Fibroblast of villous mesenchyme (primary cell): ENCODE measurements around the gene WDR64. TPM values are rescaled to one million over a fixed set of nuclear protein-coding genes. Genes with fewer than 3 reads are reported as not detected.

ENCODE experiments used
- DNase-seq: peaks from one replicate; pipeline ENCODE4 v3.0.0-alpha.2; 2010; ENCODE audit warnings: low read depth
- H3K4me3 ChIP-seq: 2 replicates; pipeline ENCODE4 v1.5.1; 2011; ENCODE audit warnings: low read depth, mild to moderate bottlenecking, low read length
- total RNA-seq: library from RNA; depleted of rRNA; stranded (reverse); fragments of >200 nt; gene quantifications from 2 replicates; pipeline ENCODE4 v1.2.3, GENCODE V29; 2012
- TF ChIP-seq, protein P1 (sequence below): IDR thresholded peaks from 2 replicates; pipeline ENCODE4 v1.5.1; 2012; ENCODE audit warnings: low read depth, mild to moderate bottlenecking, low read length; ENCODE audit not compliant: insufficient read depth

Gene WDR64
- total RNA-seq, 1 donor, result not detected

DNA sequence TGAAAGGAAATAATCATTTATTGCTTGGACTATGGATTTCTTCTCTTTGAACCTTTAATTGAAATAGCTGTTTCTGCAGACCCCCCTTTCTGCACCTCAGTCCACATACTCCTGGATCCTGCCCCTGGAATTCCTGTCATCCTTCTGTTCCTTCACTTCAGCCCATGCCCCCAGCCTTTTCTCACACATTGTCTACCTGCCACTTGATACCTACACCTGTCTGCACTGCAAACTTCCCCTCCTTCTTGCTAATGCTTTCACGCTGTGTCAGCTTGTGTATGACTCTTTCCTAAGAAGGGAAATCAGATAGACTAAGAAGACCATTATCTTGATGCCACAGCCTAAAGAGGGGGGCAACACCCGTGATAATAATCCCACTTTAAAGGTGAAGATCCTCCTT is 115.7 kb downstream of the WDR64 start:
- H3K4me3 ChIP-seq, result no peak overlapping the region
- no peak for DNase-seq
- TF ChIP-seq, protein P1, sequence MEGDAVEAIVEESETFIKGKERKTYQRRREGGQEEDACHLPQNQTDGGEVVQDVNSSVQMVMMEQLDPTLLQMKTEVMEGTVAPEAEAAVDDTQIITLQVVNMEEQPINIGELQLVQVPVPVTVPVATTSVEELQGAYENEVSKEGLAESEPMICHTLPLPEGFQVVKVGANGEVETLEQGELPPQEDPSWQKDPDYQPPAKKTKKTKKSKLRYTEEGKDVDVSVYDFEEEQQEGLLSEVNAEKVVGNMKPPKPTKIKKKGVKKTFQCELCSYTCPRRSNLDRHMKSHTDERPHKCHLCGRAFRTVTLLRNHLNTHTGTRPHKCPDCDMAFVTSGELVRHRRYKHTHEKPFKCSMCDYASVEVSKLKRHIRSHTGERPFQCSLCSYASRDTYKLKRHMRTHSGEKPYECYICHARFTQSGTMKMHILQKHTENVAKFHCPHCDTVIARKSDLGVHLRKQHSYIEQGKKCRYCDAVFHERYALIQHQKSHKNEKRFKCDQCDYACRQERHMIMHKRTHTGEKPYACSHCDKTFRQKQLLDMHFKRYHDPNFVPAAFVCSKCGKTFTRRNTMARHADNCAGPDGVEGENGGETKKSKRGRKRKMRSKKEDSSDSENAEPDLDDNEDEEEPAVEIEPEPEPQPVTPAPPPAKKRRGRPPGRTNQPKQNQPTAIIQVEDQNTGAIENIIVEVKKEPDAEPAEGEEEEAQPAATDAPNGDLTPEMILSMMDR, result no peak

DNA sequence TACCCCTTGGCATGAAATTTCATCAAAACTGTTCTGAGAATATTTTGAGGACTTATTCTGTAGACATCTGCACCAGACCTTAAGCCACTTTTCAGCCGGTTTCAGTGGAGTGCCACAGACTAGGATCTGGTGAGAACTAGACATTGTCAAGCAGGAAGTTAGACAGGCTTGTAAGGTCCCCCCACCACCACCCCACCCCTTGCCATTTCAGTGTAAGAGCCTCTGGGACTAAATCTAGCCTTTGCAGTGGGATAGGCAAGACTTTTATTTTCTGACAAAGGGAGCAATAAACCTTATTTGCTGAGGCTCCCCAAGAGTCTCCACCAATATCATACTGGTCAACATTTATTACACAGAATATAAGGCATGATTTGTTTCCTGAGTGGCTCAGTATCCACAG is 118.0 kb downstream of the WDR64 start:
- TF ChIP-seq, protein P1, result no peak
- no peak overlapping the region for H3K4me3 ChIP-seq
- no peak for DNase-seq

DNA sequence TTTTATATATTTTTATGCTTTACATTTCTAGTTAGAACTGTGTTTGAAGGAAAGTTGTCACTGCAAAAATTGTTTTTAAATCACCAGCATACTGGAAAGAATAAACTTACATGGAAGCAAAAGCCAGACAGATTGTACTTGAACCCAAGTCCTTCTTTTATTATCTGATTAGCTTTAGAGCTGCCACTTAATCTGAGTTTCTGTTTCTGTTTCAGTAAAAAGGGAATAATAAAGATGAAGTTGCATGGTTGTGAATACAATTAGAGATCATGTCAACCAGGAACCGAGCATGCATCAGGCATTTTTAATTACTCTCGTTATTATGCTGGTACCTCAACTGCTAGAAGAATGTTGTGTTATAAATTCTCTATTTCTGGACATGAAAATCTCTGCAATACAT is 119.0 kb downstream of the WDR64 start:
- DNase-seq, result no peak
- no peak overlapping the region for H3K4me3 ChIP-seq
- TF ChIP-seq, protein P1, result no peak

DNA sequence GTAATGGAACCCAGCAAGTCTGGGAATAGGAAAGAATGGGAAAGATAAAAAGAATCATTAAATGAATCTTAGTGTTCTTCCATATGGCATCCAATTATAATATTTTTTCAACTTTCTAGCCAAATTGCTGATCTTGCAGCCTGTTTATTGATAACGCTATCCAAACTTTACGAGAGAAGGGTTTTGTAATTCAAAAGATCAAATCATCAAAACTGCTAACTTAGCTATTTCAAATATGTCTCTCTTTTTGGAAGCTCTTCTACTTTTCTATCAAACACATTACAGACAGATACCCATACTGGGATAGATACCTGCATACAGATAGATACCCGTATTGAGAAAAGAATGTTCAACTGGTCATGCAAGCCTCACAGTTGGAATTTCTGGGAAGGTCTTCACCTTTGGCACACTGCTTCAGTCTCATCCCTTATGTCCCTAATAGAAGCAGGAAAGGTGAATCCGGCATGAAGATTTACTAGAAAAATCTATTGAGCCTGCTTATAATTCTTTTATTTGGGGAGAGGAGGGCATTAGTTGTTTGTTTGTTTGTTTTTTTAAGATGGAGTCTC is 120.9 kb downstream of the WDR64 start:
- H3K4me3 ChIP-seq, result no peak overlapping the region
- DNase-seq, result no peak
- TF ChIP-seq, protein P1, result no peak

DNA sequence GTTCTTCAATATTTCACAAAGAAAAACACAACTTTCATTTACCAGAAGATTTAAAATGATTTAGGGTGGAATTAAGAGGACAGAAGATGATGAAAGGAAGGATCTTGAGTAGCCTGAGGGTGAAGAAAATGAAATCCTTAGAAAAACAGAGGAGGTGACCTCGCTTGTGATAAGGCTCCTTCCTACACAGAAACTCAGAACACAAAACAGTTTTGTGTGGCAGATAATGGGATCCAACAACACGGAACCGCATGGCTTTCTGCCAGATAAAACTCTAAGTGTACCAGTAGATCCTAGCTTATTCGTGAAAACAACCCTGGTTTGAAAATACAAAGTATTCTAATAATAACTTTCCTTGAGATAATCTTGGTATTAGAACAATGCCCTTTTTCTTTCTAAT is 121.9 kb downstream of the WDR64 start:
- TF ChIP-seq, protein P1, result no peak
- no peak for DNase-seq
- no peak overlapping the region for H3K4me3 ChIP-seq

DNA sequence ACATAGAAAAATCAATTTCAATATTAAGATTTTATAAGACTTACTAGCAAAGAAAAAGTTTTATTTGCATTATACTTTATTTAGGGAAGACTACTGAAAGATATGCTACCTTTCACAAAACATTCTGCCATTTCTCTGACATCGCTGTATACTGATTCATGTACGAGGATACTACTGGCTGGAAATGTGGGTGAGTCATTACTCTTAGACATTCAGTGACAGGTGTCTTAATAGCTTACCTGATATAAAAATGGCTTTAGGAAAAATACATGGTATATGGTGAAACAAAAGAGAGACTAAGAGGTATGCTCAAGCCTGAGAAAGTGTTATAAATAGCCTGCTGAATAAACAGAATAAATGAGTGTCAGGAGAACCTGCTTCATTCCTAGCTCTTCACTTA is 122.9 kb downstream of the WDR64 start:
- no peak overlapping the region for H3K4me3 ChIP-seq
- DNase-seq, result no peak
- TF ChIP-seq, protein P1, result no peak

DNA sequence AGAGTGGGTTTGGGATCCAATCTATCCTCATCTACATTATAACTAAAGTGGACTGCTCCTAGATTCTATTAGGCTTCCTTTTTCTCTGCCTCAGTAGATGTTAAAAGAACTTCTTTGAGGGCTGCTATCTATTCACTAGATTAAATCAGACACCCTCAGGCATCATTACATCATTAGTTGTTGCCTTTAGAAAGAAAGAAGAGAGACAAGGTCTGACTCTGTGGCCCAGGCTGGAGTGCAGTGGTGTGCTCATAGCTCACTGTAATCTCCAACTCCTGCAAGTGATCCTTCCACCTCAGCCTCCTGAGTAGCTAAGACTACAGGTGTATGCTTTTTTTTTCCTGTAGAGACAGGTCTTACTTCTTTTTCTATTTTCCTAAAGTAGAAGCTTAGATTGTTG is 124.8 kb downstream of the WDR64 start:
- TF ChIP-seq, protein P1, result no peak
- H3K4me3 ChIP-seq, result no peak overlapping the region
- DNase-seq, result no peak
